Thoracic aorta (tissue), 2 donors: Measurements from ENCODE around the gene ADARB2. TPM values are rescaled to one million over a fixed set of nuclear protein-coding genes. Genes with fewer than 3 reads are reported as not detected.

Experiments used
- ATAC-seq: fragments of 150-250 bp; one replicate; pipeline ENCODE4 v1.8.0; 2017; ENCODE audit warnings: low read depth; ENCODE audit not compliant: insufficient number of reproducible peaks, low FRiP score
- DNase-seq: peaks from one replicate; pipeline ENCODE4 v3.0.0-alpha.2; 2020; ENCODE audit warnings: low spot score
- H3K27ac ChIP-seq, 2 donors: fragments of 200-600 bp; sonication (generic); 1 replicate in 1 of 2; 2 replicates in 1 of 2; pipeline ENCODE4 v1.5.1; 2016; ENCODE audit warnings: mild to moderate bottlenecking in 2 of 2, moderate library complexity in 2 of 2
- H3K27me3 ChIP-seq: fragments of 200-600 bp; sonication (generic); replicated peaks from 2 replicates; pipeline ENCODE4 v1.6.0; 2016; ENCODE audit warnings: mild to moderate bottlenecking; ENCODE audit not compliant: insufficient read depth
- H3K36me3 ChIP-seq: fragments of 200-600 bp; sonication (generic); one replicate; pipeline ENCODE4 v1.5.1; 2016
- H3K4me1 ChIP-seq, 2 donors: fragments of 200-600 bp; sonication (generic); 1 replicate in 1 of 2; 2 replicates in 1 of 2; pipeline versions ENCODE4 v1.5.1 to v1.6.0; 2016; ENCODE audit warnings: low read depth in 2 of 2, mild to moderate bottlenecking in 1 of 2; ENCODE audit not compliant: control insufficient read depth in 1 of 2
- H3K4me3 ChIP-seq: fragments of 200-600 bp; sonication (generic); 2 replicates; pipeline ENCODE4 v1.5.1; 2016; ENCODE audit warnings: mild to moderate bottlenecking
- H3K9me3 ChIP-seq: fragments of 200-600 bp; sonication (generic); 2 replicates; pipeline ENCODE4 v1.5.1; 2016
- total RNA-seq, 2 donors: library from RNA; depleted of rRNA; stranded (reverse); fragments of >200 nt; gene quantifications; one replicate each; pipeline versions ENCODE4 v1.1.0 to v1.2.3, GENCODE V29; 2016
- TF ChIP-seq, protein P1 (sequence below): fragments of 200-600 bp; sonication (generic); IDR thresholded peaks from one replicate; pipeline ENCODE4 v1.5.1; 2019; ENCODE audit warnings: antibody characterized with exemption

ADARB2 gene
- total RNA-seq, 2 donors from 2014 or later, result 0.71 to 3.1 TPM

DNA sequence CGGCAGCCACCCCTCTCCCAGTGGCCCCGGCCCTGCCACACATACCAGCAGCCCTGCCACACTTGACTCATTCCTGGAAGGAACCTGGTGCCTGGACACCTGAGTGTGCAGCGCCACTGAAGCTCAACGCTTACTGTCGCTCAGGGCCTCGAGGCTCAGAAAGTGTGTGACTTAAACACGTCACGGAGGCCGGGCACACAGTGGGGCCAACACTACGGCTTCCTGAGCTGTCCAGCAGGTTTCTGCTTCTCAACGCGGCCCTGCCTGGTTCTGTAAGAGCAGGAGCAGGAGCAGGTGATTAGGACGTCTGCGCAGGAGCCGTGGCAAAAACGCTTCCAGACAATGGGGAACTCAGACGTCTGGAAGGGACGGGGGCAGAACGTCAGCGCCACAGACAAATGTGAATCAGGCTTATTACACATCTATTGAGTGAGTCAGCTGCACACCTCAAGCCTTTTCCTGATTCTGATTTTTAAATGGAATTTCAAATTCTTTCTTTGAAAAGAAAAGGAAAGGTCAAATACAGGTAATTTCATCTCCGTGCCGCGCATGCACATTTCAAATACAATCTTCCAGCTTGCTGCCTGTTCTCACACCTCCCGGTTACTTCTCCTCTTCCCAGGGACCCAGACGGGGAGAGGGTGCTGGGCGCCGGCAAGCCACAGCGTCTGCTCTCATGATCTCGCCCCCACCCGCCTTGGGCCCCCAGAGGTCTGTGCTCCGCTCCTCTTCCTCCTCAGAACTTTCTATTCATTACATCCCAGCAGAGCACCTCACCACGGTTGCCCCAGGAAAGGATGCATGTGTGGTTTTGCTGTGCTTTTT lies 66.6 kb downstream of the ADARB2 start:
- no peaks in the 10 kb centered on the region for H3K36me3 ChIP-seq
- H3K4me3 ChIP-seq, result no peak overlapping the region
- no peaks in the 10 kb centered on the region for H3K9me3 ChIP-seq
- no peak for DNase-seq
- H3K27me3 ChIP-seq, result no peaks in the 10 kb centered on the region
- ATAC-seq, result no peak
- TF ChIP-seq, protein P1, sequence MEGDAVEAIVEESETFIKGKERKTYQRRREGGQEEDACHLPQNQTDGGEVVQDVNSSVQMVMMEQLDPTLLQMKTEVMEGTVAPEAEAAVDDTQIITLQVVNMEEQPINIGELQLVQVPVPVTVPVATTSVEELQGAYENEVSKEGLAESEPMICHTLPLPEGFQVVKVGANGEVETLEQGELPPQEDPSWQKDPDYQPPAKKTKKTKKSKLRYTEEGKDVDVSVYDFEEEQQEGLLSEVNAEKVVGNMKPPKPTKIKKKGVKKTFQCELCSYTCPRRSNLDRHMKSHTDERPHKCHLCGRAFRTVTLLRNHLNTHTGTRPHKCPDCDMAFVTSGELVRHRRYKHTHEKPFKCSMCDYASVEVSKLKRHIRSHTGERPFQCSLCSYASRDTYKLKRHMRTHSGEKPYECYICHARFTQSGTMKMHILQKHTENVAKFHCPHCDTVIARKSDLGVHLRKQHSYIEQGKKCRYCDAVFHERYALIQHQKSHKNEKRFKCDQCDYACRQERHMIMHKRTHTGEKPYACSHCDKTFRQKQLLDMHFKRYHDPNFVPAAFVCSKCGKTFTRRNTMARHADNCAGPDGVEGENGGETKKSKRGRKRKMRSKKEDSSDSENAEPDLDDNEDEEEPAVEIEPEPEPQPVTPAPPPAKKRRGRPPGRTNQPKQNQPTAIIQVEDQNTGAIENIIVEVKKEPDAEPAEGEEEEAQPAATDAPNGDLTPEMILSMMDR, result no peak
- no peak overlapping the region for H3K27ac ChIP-seq
- no peaks in the 10 kb centered on the region for H3K4me1 ChIP-seq

DNA sequence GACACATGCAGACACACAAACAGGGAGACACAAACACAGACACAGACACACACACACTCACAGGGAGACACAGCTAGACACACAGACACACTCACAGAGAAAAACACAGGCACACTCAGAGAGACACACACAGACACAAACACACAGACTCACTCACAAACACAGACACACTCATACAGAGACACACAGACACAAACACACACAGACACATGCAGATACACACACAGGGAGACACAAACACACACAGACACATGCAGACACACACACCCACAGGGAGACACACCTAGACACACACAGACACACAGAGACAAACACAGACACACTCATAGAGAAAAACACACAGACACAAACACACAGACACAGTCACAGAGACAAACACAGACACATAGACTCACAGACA lies 67.9 kb downstream of the ADARB2 start:
- H3K4me1 ChIP-seq, result no peaks in the 10 kb centered on the region
- TF ChIP-seq, protein P1, result no peak

DNA sequence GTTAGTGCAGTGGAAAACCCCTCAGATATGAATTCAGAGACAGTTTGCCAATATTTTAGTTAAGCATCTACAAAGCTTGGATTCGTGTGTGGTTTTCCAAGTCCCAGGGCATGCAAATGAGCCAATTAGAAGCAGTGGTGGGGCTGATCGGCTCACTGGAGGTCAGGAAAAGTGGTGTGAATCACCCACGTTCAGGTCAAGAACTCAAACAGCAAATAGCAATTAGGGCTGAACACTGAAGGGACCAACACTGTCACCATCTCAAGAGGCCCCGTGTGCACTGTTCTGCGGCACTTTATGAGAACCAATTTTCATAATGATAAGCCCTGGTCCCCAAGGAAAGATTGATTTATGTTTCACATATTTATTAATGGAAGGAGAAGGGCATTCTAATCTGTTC lies 68.9 kb downstream of the ADARB2 start:
- no peaks in the 10 kb centered on the region for H3K4me1 ChIP-seq
- DNase-seq, result no peak
- ATAC-seq, result no peak
- TF ChIP-seq, protein P1, result no peak
- no peak overlapping the region for H3K4me3 ChIP-seq
- H3K9me3 ChIP-seq, result no peaks in the 10 kb centered on the region
- H3K27me3 ChIP-seq, result no peaks in the 10 kb centered on the region
- no peak overlapping the region for H3K27ac ChIP-seq
- no peaks in the 10 kb centered on the region for H3K36me3 ChIP-seq

More for the DNA sequence above, 67.9 kb downstream of the ADARB2 start:
- H3K36me3 ChIP-seq, result no peaks in the 10 kb centered on the region
- H3K27ac ChIP-seq, result no peak overlapping the region
- no peaks in the 10 kb centered on the region for H3K27me3 ChIP-seq
- DNase-seq (no peak), ATAC-seq (no peak)
- H3K4me3 ChIP-seq, result no peak overlapping the region
- no peaks in the 10 kb centered on the region for H3K9me3 ChIP-seq

DNA sequence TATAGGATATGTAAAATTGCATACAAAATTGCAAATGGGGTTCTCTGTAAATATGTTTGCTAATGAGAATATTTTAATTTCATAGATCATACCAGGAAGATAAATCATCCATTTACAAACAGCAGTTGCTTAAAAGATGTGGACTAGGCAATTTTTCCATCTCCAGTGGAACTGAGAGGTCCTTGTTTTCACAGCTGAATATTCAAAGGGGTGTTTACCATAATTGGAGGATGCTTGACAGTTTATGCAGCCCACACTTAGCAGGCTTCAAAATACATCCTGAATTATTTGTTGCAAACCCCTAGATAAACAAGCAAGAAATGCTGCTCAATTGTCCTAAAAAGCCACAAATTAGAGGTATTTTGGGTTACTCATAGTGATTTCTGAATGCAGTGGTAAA lies 69.9 kb downstream of the ADARB2 start:
- Histone ChIP-seq H3K27me3 (no peaks in the 10 kb centered on the region), H3K9me3 (no peaks in the 10 kb centered on the region), H3K4me3 (no peak overlapping the region), H3K27ac (no peak overlapping the region), H3K4me1 (no peaks in the 10 kb centered on the region), H3K36me3 (no peaks in the 10 kb centered on the region)
- DNase-seq, result no peak
- TF ChIP-seq, protein P1, result no peak
- ATAC-seq, result no peak

DNA sequence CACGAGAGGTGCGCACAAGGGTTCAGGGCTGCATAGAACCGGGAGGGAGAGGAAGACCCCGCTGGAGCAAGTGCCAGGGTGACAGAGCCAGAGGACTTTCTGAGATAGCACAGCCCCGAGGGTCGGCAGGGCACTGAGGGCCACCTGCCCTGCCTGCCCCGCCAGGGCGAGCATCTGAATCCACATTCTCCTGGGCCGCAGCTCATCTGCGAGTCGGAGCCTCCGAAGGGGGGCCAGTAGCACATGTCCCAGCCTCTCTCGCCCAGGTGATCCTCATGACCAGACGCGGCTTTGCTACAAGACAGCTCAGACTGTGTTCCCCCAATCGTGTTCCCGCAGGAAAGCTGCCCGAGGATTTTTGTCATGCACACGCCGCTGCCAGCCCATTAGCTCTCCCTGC lies 71.2 kb downstream of the ADARB2 start:
- H3K4me1 ChIP-seq, result no peaks in the 10 kb centered on the region
- no peaks in the 10 kb centered on the region for H3K36me3 ChIP-seq
- TF ChIP-seq, protein P1, result no peak
- H3K27me3 ChIP-seq, result no peaks in the 10 kb centered on the region
- H3K9me3 ChIP-seq, result no peaks in the 10 kb centered on the region
- no peak overlapping the region for H3K4me3 ChIP-seq
- no peak overlapping the region for H3K27ac ChIP-seq
- ATAC-seq, result no peak
- DNase-seq, result no peak
